H1 (cell line): ENCODE data around the gene FUBP3. TPM values are rescaled to one million over a fixed set of nuclear protein-coding genes. Genes with fewer than 3 reads are reported as not detected.

Experiments
- CTCF ChIA-PET: fragments of 300-600 bp; sonication (Branson Sonifier 250); formaldehyde crosslinking; loops from one replicate; lab custom pipeline; 2021; ENCODE audit not compliant: partially characterized antibody; lab: Charles Lee
- POLR2A ChIA-PET: fragments of 300-600 bp; sonication (Branson Sonifier 250); formaldehyde crosslinking; loops from one replicate; lab custom pipeline; 2021; ENCODE audit warnings: inconsistent platforms; ENCODE audit not compliant: partially characterized antibody; lab: Charles Lee
- DNase-seq, 2 experiments: peaks; one replicate each; pipeline versions ENCODE4 v3.0.0 to v3.0.0-alpha.2; 2010 to 2022; ENCODE audit warnings: low spot score in 2 of 2, low read depth in 1 of 2, mixed read lengths in 1 of 2
- FAIRE-seq: peaks from 2 replicates; lab custom pipeline; 2011; peaks lifted over from hg19 to GRCh38; lab: Jason Lieb, UNC
- H2AFZ ChIP-seq: 2 replicates; pipeline ENCODE4 v1.8.1; 2012; ENCODE audit warnings: low read length, inconsistent platforms
- H2AK5ac ChIP-seq: 2 replicates; pipeline ENCODE4 v1.6.1; 2013; ENCODE audit warnings: low read depth, low read length
- H2BK120ac ChIP-seq: replicated peaks from 2 replicates; pipeline ENCODE3; 2013; ENCODE audit warnings: low read depth, low read length, inconsistent platforms
- H2BK12ac ChIP-seq: 2 replicates; pipeline ENCODE4 v1.6.1; 2013; ENCODE audit warnings: low read depth, low read length
- H2BK15ac ChIP-seq: 2 replicates; pipeline ENCODE4 v1.6.1; 2013; ENCODE audit warnings: low read length
- H2BK20ac ChIP-seq: 2 replicates; pipeline ENCODE4 v1.6.1; 2013; ENCODE audit warnings: low read length
- H2BK5ac ChIP-seq: 2 replicates; pipeline ENCODE4 v1.6.1; 2013; ENCODE audit warnings: low read depth, low read length
- H3K14ac ChIP-seq: 2 replicates; pipeline ENCODE4 v1.6.1; 2013; ENCODE audit warnings: inconsistent platforms; ENCODE audit not compliant: insufficient read length
- H3K18ac ChIP-seq: 2 replicates; pipeline ENCODE4 v1.6.1; 2013; ENCODE audit warnings: low read length; ENCODE audit errors: extremely low read depth
- H3K23ac ChIP-seq: 2 replicates; pipeline ENCODE4 v1.6.1; 2013; ENCODE audit warnings: inconsistent platforms; ENCODE audit not compliant: insufficient read length
- H3K23me2 ChIP-seq: 2 replicates; pipeline ENCODE4 v1.6.1; 2013; ENCODE audit warnings: low read depth, low read length
- H3K27ac ChIP-seq: 2 replicates; pipeline ENCODE4 v1.6.1; 2011; ENCODE audit warnings: low read depth, low read length, inconsistent platforms
- H3K27me3 ChIP-seq, 4 experiments: replicated peaks in 1 of 4; 1 replicate in 1 of 4; 2 replicates in 3 of 4; pipeline versions ENCODE4 v1.6.1 to v1.8.1; 2011 to 2013; ENCODE audit warnings: low read length in 3 of 4, mild to moderate bottlenecking in 3 of 4, inconsistent platforms in 2 of 4, mixed read lengths in 2 of 4, moderate library complexity in 1 of 4; ENCODE audit not compliant: control insufficient read depth in 3 of 4, insufficient read depth in 3 of 4; ENCODE audit errors: extremely low read depth in 1 of 4
- H3K36me3 ChIP-seq, 4 experiments: 2 replicates each; pipeline versions ENCODE4 v1.6.1 to v1.8.1; 2011 to 2013; ENCODE audit warnings: mild to moderate bottlenecking in 4 of 4, low read length in 3 of 4, moderate library complexity in 2 of 4, control low read depth in 1 of 4, inconsistent platforms in 1 of 4; ENCODE audit not compliant: insufficient read depth in 4 of 4, control insufficient read depth in 2 of 4
- H3K4ac ChIP-seq: replicated peaks from 2 replicates; pipeline ENCODE3; 2013; ENCODE audit warnings: low read length, low read depth, mixed read lengths, inconsistent platforms; ENCODE audit not compliant: insufficient read length
- H3K4me1 ChIP-seq, 4 experiments: replicated peaks in 1 of 4; 1 replicate in 1 of 4; 2 replicates in 3 of 4; pipeline versions ENCODE4 v1.6.1 to v1.8.1; 2011 to 2013; ENCODE audit warnings: low read length in 3 of 4, inconsistent platforms in 2 of 4, mixed read lengths in 1 of 4; ENCODE audit not compliant: insufficient read depth in 4 of 4, control insufficient read depth in 3 of 4
- H3K4me2 ChIP-seq, 2 experiments: 2 replicates each; pipeline versions ENCODE4 v1.6.1 to v1.8.1; 2011 to 2013; ENCODE audit warnings: low read depth in 2 of 2, low read length in 2 of 2, control low read depth in 1 of 2, inconsistent platforms in 1 of 2, mild to moderate bottlenecking in 1 of 2; ENCODE audit not compliant: insufficient read depth in 1 of 2
- H3K4me3 ChIP-seq, 4 experiments: fragments of 200-600, 300-600 bp in 1 of 4; sonication (generic), shearing (Covaris generic), sonication (Bioruptor Twin) in 1 of 4; 2 replicates each; pipeline versions ENCODE4 v1.5.1 to v1.8.1; 2011 to 2016; ENCODE audit warnings: low read length in 4 of 4, low read depth in 3 of 4, control low read depth in 2 of 4, inconsistent platforms in 2 of 4, mild to moderate bottlenecking in 2 of 4, mixed read lengths in 1 of 4, moderate library complexity in 1 of 4; ENCODE audit not compliant: insufficient read depth in 2 of 4; ENCODE audit errors: extremely low read depth in 1 of 4
- H3K56ac ChIP-seq: replicated peaks from 2 replicates; pipeline ENCODE3; 2013; ENCODE audit warnings: low read depth, mild to moderate bottlenecking, mixed read lengths, low read length, inconsistent platforms; ENCODE audit not compliant: insufficient read length
- H3K79me1 ChIP-seq: 2 replicates; pipeline ENCODE4 v1.6.1; 2013; ENCODE audit warnings: low read depth, low read length, control low read depth
- H3K79me2 ChIP-seq, 2 experiments: 2 replicates each; pipeline versions ENCODE4 v1.6.1 to v1.8.1; 2012 to 2013; ENCODE audit warnings: low read length in 2 of 2, mild to moderate bottlenecking in 2 of 2, inconsistent platforms in 1 of 2; ENCODE audit not compliant: insufficient read depth in 2 of 2, control insufficient read depth in 1 of 2
- H3K9ac ChIP-seq, 4 experiments: replicated peaks in 1 of 4; 1 replicate in 1 of 4; 2 replicates in 3 of 4; pipeline versions ENCODE4 v1.6.1 to v1.8.1; 2011 to 2013; ENCODE audit warnings: low read depth in 3 of 4, low read length in 3 of 4, control low read depth in 2 of 4, mild to moderate bottlenecking in 2 of 4, moderate library complexity in 2 of 4, inconsistent platforms in 1 of 4; ENCODE audit errors: extremely low read depth in 1 of 4
- H3K9me3 ChIP-seq, 2 experiments: 2 replicates each; pipeline versions ENCODE4 v1.6.1 to v1.8.1; 2012 to 2013; ENCODE audit warnings: mild to moderate bottlenecking in 2 of 2, moderate library complexity in 2 of 2, control low read depth in 1 of 2, inconsistent platforms in 1 of 2, low read depth in 1 of 2, low read length in 1 of 2, mixed read lengths in 1 of 2; ENCODE audit not compliant: insufficient read depth in 2 of 2
- H4K20me1 ChIP-seq, 2 experiments: replicated peaks in 1 of 2; 2 replicates each; pipeline versions ENCODE3 to v1.8.1; 2011 to 2013; ENCODE audit warnings: inconsistent platforms in 2 of 2, low read length in 2 of 2, mild to moderate bottlenecking in 1 of 2; ENCODE audit not compliant: insufficient read depth in 2 of 2, control insufficient read depth in 1 of 2
- H4K5ac ChIP-seq: 2 replicates; pipeline ENCODE4 v1.6.1; 2013; ENCODE audit warnings: low read length, low read depth, mixed read lengths, inconsistent platforms; ENCODE audit not compliant: insufficient read length
- H4K8ac ChIP-seq: 2 replicates; pipeline ENCODE4 v1.8.0; 2013; ENCODE audit warnings: mild to moderate bottlenecking, moderate library complexity, low read length, inconsistent platforms; ENCODE audit not compliant: insufficient read depth; ENCODE audit errors: extremely low read depth
- H4K91ac ChIP-seq: replicated peaks from 2 replicates; pipeline ENCODE3; 2013; ENCODE audit warnings: low read length, mixed read lengths, inconsistent platforms; ENCODE audit not compliant: insufficient read length
- ASH2L ChIP-seq: fragments of 200-600, 300-600 bp; sonication (generic); IDR thresholded peaks from one replicate; pipeline ENCODE4 v1.7.1; 2017; ENCODE audit warnings: low read length
- CBX8 ChIP-seq: fragments of 300-800, 300-1000 bp; sonication (generic); IDR thresholded peaks from 2 replicates; pipeline ENCODE4 v1.7.1; 2016; ENCODE audit warnings: low read depth, low read length, borderline replicate concordance
- CTBP2 ChIP-seq: IDR thresholded peaks from 2 replicates; pipeline ENCODE4 v1.7.0; 2011; ENCODE audit warnings: borderline replicate concordance, mild to moderate bottlenecking, moderate library complexity, mixed read lengths, low read length; ENCODE audit not compliant: insufficient read depth, insufficient read length
- FOSL1 ChIP-seq: IDR thresholded peaks from 2 replicates; pipeline ENCODE4 v1.6.1; 2011; ENCODE audit warnings: mild to moderate bottlenecking, low read depth, low read length, moderate library complexity; ENCODE audit not compliant: insufficient read depth
- HDAC6 ChIP-seq: IDR thresholded peaks from one replicate; pipeline ENCODE4 v1.7.1; 2012; ENCODE audit warnings: low read depth, mild to moderate bottlenecking, inconsistent platforms, low read length, moderate library complexity
- NANOG ChIP-seq: IDR thresholded peaks from 2 replicates; pipeline ENCODE4 v1.6.1; 2011; ENCODE audit warnings: low read length, low read depth, mild to moderate bottlenecking, inconsistent platforms; ENCODE audit not compliant: insufficient read depth, poor library complexity, severe bottlenecking
- RBBP5 ChIP-seq: IDR thresholded peaks from 2 replicates; pipeline ENCODE4 v1.7.1; 2012; ENCODE audit warnings: low read depth, mild to moderate bottlenecking, inconsistent platforms, low read length, moderate library complexity, borderline replicate concordance
- SAP30 ChIP-seq: fragments of 300-600 bp; sonication (generic); IDR thresholded peaks from 2 replicates; pipeline ENCODE4 v1.7.1; 2012; ENCODE audit warnings: low read length, moderate library complexity, mild to moderate bottlenecking, inconsistent platforms; ENCODE audit not compliant: insufficient read depth, insufficient replicate concordance
- SIRT6 ChIP-seq: IDR thresholded peaks from one replicate; pipeline ENCODE4 v1.7.1; 2012; ENCODE audit warnings: low read length, inconsistent platforms
- SP2 ChIP-seq: IDR thresholded peaks from 2 replicates; pipeline ENCODE4 v1.6.1; 2012; ENCODE audit warnings: mild to moderate bottlenecking, low read length, inconsistent platforms
- TCF12 ChIP-seq: IDR thresholded peaks from 2 replicates; pipeline ENCODE4 v1.6.1; 2011; ENCODE audit warnings: low read depth, mild to moderate bottlenecking, low read length
- ZNF274 ChIP-seq: IDR thresholded peaks from 2 replicates; pipeline ENCODE4 v1.7.0; 2012; ENCODE audit warnings: low read length, borderline replicate concordance; ENCODE audit errors: extremely low read depth
- WGBS, 2 experiments: shearing (Covaris generic) in 1 of 2; methylation state at CpG; one replicate each; pipeline versions ENCODE4 v1.1.6 to v1.1.7; 2013 to 2015; ENCODE audit warnings: low lambda C conversion rate in 2 of 2, mixed read lengths in 2 of 2, inconsistent platforms in 1 of 2, low coverage in 1 of 2, missing lambda C conversion rate in 1 of 2; ENCODE audit not compliant: insufficient replicate concordance in 2 of 2, insufficient coverage in 1 of 2, insufficient read length in 1 of 2; ENCODE audit errors: extremely low coverage in 1 of 2, missing lambda C conversion rate in 1 of 2; 5-methylcytosine and 5-hydroxymethylcytosine counted together
- polyA plus RNA-seq, 7 experiments: library from polyadenylated mRNA; depleted of rRNA in 3 of 7; stranded (reverse) in 5 of 7; unstranded in 2 of 7; fragments of >200 nt in 5 of 7; fragments of 200-250 nt in 2 of 7; gene quantifications; 1 replicate in 5 of 7; 2 replicates in 1 of 7; 4 replicates in 1 of 7; pipeline versions ENCODE4 v1.2.1 to v1.2.3, GENCODE V29; 2011 to 2013; ENCODE audit warnings: missing spikeins in 2 of 7, mixed read lengths in 2 of 7
- total RNA-seq: library from RNA; stranded (reverse); fragmentation: NEBNext Ultra II Directional; extraction: Animal tissue kit (Norgen Biotek cat#: 25700); gene quantifications from 2 replicates; pipeline ENCODE4 v1.2.1, GENCODE V29; 2021

The FUBP3 gene
- total and polyA plus RNA-seq, 2 of the 8 experiments (the other 6 are each of a cell fraction or from before 2014, with no cell fraction given), result 23.7 to 76.4 TPM

- Histone ChIP-seq H3K23me2 (no peaks in the 10 kb centered on the region), H3K27ac (no peak overlapping the region), H3K56ac (no peak overlapping the region), H3K14ac (no peak overlapping the region), H2BK120ac (no peak overlapping the region), H2BK20ac (no peak overlapping the region), H2AFZ (no peak overlapping the region), H2AK5ac (no peak overlapping the region), H3K36me3 (peaks cover 11 to 41% (median 35%) of the 10 kb centered on the region in 4 experiments), H3K23ac (no peak overlapping the region), H3K27me3 (no peaks in the 10 kb centered on the region), H4K91ac (no peak overlapping the region), H3K79me2 (peaks cover 3 to 26% of the 10 kb centered on the region in 2 experiments; a peak in 3 of 4 replicates), H4K8ac (no peak overlapping the region), H3K79me1 (peaks cover 5% of the 10 kb centered on the region), H3K18ac (no peak overlapping the region), H3K4me2 (no peak overlapping the region), H4K20me1 (peaks cover 0 to 6% of the 10 kb centered on the region in 2 experiments), H2BK15ac (no peak overlapping the region), H3K4me3 (no peak overlapping the region), H2BK12ac (no peak overlapping the region), H3K9ac (no peak overlapping the region; a peak in 1 of 7 replicates), H2BK5ac (0 out of 2 replicates have a peak overlapping the region, but pooled peaks have one; percentile 3), H4K5ac (no peak overlapping the region), H3K4me1 (no peaks in the 10 kb centered on the region; a peak in 1 of 7 replicates), H3K9me3 (no peaks in the 10 kb centered on the region), H3K4ac (no peak overlapping the region)
- 88% methylated on average over 8 of the region's 8 CpGs; no CpG with 5 or more reads in 1 of the 2 experiments for WGBS, 2 experiments
- no peak for FAIRE-seq
- DNase-seq, result no peak
- POLR2A ChIA-PET, result interaction anchor here (0.6 to 1.0 kb wide), 2 partner anchors 12 to 480 kb away, joined by 3 to 4 read pairs; no protein-coding TSS in a partner anchor
- CTCF ChIA-PET, result interaction anchor here (0.7 to 1.6 kb wide), 3 partner anchors 14 to 150 kb away, joined by 3 to 5 read pairs (median 3); no protein-coding TSS in a partner anchor
- no peak for TF ChIP-seq SIRT6
- no peak for TF ChIP-seq ASH2L
- no peak for TF ChIP-seq CBX8
- TF ChIP-seq FOSL1, result no peak
- TF ChIP-seq ZNF274, result no peak
- TF ChIP-seq SAP30, result no peak
- TF ChIP-seq RBBP5, result no peak
- TF ChIP-seq TCF12, result no peak
- TF ChIP-seq HDAC6, result no peak
- no peak for TF ChIP-seq SP2
- TF ChIP-seq NANOG, result no peak
- TF ChIP-seq CTBP2, result no peak
Observed at GRCh38 chr9:130610862-130611707, 31.7 kb downstream of the FUBP3 start.
